SK-N-SH (cell line): ENCODE results near the gene KPNA2. TPM values are rescaled to one million over a fixed set of nuclear protein-coding genes. Genes with fewer than 3 reads are reported as not detected.
"Not testable (repeated sequence)": the region's sequence is repeated elsewhere in the genome, so short reads cannot be mapped to it uniquely, and the experiment has no call there.

Experiments
- CTCF ChIA-PET: fragments of 300-600, 350-600 bp; formaldehyde crosslinking; extraction: SDS; loops from one replicate; lab custom pipeline; 2021; lab: Yijun Ruan, JAX
- POLR2A ChIA-PET: fragments of 350-600 bp; sonication (Branson Sonifier 250); formaldehyde crosslinking; extraction: SDS; loops from one replicate; lab custom pipeline; 2020; ENCODE audit warnings: antibody characterized with exemption, inconsistent platforms; lab: Yijun Ruan, JAX
- DNase-seq: peaks from one replicate; pipeline ENCODE4 v3.0.0; 2012
- H2AFZ ChIP-seq: fragments of 200-600 bp; sonication (generic); 2 replicates; pipeline ENCODE4 v1.8.1; 2016; ENCODE audit warnings: antibody characterized with exemption, mild to moderate bottlenecking, low read depth
- H3F3A ChIP-seq: fragments of 200-600 bp; sonication (generic); replicated peaks from 2 replicates; pipeline ENCODE3; 2016; ENCODE audit warnings: antibody characterized with exemption, mild to moderate bottlenecking; ENCODE audit not compliant: insufficient read depth
- H3K27ac ChIP-seq, 2 experiments: fragments of 200-500 bp in 1 of 2; fragments of 200-600 bp in 1 of 2; sonication (Bioruptor generic) in 1 of 2; sonication (generic), shearing (Covaris generic) in 1 of 2; 2 replicates each; pipeline versions ENCODE4 v1.5.1 to v1.6.1; 2014 to 2016; ENCODE audit warnings: low read depth in 2 of 2, inconsistent platforms in 1 of 2, low read length in 1 of 2, mild to moderate bottlenecking in 1 of 2, mixed read lengths in 1 of 2
- H3K27me3 ChIP-seq: fragments of 200-600 bp; sonication (generic), shearing (Covaris generic); 2 replicates; pipeline ENCODE4 v1.6.1; 2016; ENCODE audit warnings: mixed run types; ENCODE audit not compliant: insufficient read depth
- H3K36me3 ChIP-seq, 2 experiments: fragments of 200-500 bp in 1 of 2; fragments of 200-600 bp in 1 of 2; sonication (Bioruptor generic) in 1 of 2; sonication (generic) in 1 of 2; replicated peaks in 1 of 2; 2 replicates each; pipeline versions ENCODE3 to v1.5.1; 2014 to 2016; ENCODE audit warnings: low read length in 1 of 2, mild to moderate bottlenecking in 1 of 2; ENCODE audit not compliant: insufficient read depth in 2 of 2, control insufficient read depth in 1 of 2
- H3K4me1 ChIP-seq, 2 experiments: fragments of 200-500 bp in 1 of 2; fragments of 200-600 bp in 1 of 2; sonication (Bioruptor generic) in 1 of 2; sonication (generic), shearing (Covaris generic) in 1 of 2; 2 replicates each; pipeline versions ENCODE4 v1.5.1 to v1.6.1; 2014 to 2016; ENCODE audit warnings: low read depth in 1 of 2, low read length in 1 of 2, mixed run types in 1 of 2; ENCODE audit not compliant: insufficient read depth in 2 of 2, control insufficient read depth in 1 of 2
- H3K4me2 ChIP-seq: fragments of 200-600 bp; sonication (generic), shearing (Covaris generic); 2 replicates; pipeline ENCODE4 v1.6.1; 2017; ENCODE audit warnings: mixed run types
- H3K4me3 ChIP-seq, 2 experiments: fragments of 200-500 bp in 1 of 2; fragments of 200-600 bp in 1 of 2; sonication (Bioruptor generic) in 1 of 2; sonication (generic), shearing (Covaris generic) in 1 of 2; 2 replicates each; pipeline versions ENCODE4 v1.5.1 to v1.8.1; 2014 to 2016; ENCODE audit warnings: low read depth in 2 of 2, inconsistent platforms in 1 of 2, low read length in 1 of 2, mild to moderate bottlenecking in 1 of 2, mixed read lengths in 1 of 2, moderate library complexity in 1 of 2
- H3K79me2 ChIP-seq: fragments of 200-600 bp; sonication (generic); 2 replicates; pipeline ENCODE4 v1.8.1; 2017; ENCODE audit warnings: mild to moderate bottlenecking; ENCODE audit not compliant: insufficient read depth
- H3K9ac ChIP-seq: fragments of 200-600 bp; sonication (generic); 2 replicates; pipeline ENCODE4 v1.6.1; 2017; ENCODE audit warnings: mixed run types
- H3K9me2 ChIP-seq: fragments of 200-600 bp; sonication (generic); 2 replicates; pipeline ENCODE4 v1.6.1; 2017; ENCODE audit warnings: mixed run types
- H3K9me3 ChIP-seq: fragments of 200-600 bp; sonication (generic); 2 replicates; pipeline ENCODE4 v1.6.1; 2017; ENCODE audit warnings: mixed run types, mild to moderate bottlenecking, moderate library complexity
- H4K20me1 ChIP-seq: fragments of 200-600 bp; sonication (generic); 2 replicates; pipeline ENCODE4 v1.6.1; 2017; ENCODE audit warnings: mild to moderate bottlenecking, mixed run types; ENCODE audit not compliant: insufficient read depth
- EZH2phosphoT487 ChIP-seq: fragments of 200-600 bp; sonication (generic); IDR thresholded peaks from 2 replicates; pipeline ENCODE4 v1.6.1; 2017; ENCODE audit warnings: low read depth, mixed run types, mild to moderate bottlenecking, antibody characterized with exemption, moderate library complexity, borderline replicate concordance
- FOSL2 ChIP-seq: IDR thresholded peaks from 2 replicates; pipeline ENCODE4 v1.4.0; 2012; ENCODE audit warnings: low read depth, mild to moderate bottlenecking, moderate library complexity, borderline replicate concordance
- FOXJ3 ChIP-seq: sonication (generic); formaldehyde crosslinking; IDR thresholded peaks from 2 replicates; pipeline ENCODE4 v1.5.1; 2020; ENCODE audit warnings: mild to moderate bottlenecking, missing genetic modification reagents
- FOXM1 ChIP-seq: IDR thresholded peaks from 2 replicates; pipeline ENCODE4 v1.4.0; 2012; ENCODE audit warnings: low read depth, mild to moderate bottlenecking
- GABPA ChIP-seq: IDR thresholded peaks from 2 replicates; pipeline ENCODE4 v1.4.0; 2012; ENCODE audit warnings: low read depth, mild to moderate bottlenecking
- JUND ChIP-seq: IDR thresholded peaks from 2 replicates; pipeline ENCODE4 v1.4.0; 2012
- MEF2A ChIP-seq: IDR thresholded peaks from 2 replicates; pipeline ENCODE4 v1.4.0; 2012; ENCODE audit warnings: low read depth, borderline replicate concordance
- MXI1 ChIP-seq: IDR thresholded peaks from 2 replicates; pipeline ENCODE4 v1.6.1; 2012; ENCODE audit warnings: mild to moderate bottlenecking, low read depth, low read length, improper control_type of control experiment
- NFIC ChIP-seq: IDR thresholded peaks from 2 replicates; pipeline ENCODE4 v1.4.0; 2012; ENCODE audit warnings: borderline replicate concordance
- POLR2AphosphoS5 ChIP-seq: IDR thresholded peaks from 2 replicates; pipeline ENCODE4 v1.6.1; 2012; ENCODE audit warnings: low read depth, low read length
- RXRA ChIP-seq: IDR thresholded peaks from 2 replicates; pipeline ENCODE4 v1.4.0; 2012; ENCODE audit warnings: low read depth, mild to moderate bottlenecking, borderline replicate concordance
- SIN3A ChIP-seq: IDR thresholded peaks from 2 replicates; pipeline ENCODE4 v1.6.1; 2012; ENCODE audit warnings: low read depth, mild to moderate bottlenecking, low read length, moderate library complexity, borderline replicate concordance
- SMC3 ChIP-seq: IDR thresholded peaks from 2 replicates; pipeline ENCODE4 v1.6.1; 2012; ENCODE audit warnings: low read depth, low read length, improper control_type of control experiment
- TCF12 ChIP-seq: IDR thresholded peaks from 2 replicates; pipeline ENCODE4 v1.4.0; 2012
- TEAD4 ChIP-seq: IDR thresholded peaks from 2 replicates; pipeline ENCODE4 v1.4.0; 2012; ENCODE audit warnings: mild to moderate bottlenecking, borderline replicate concordance; ENCODE audit not compliant: insufficient read depth
- USF2 ChIP-seq: fragments of 150-350 bp; IDR thresholded peaks from 2 replicates; pipeline ENCODE4 v1.6.1; 2017; ENCODE audit warnings: antibody characterized with exemption, low read length, low read depth, borderline replicate concordance
- YY1 ChIP-seq: IDR thresholded peaks from 2 replicates; pipeline ENCODE4 v1.4.0; 2012; ENCODE audit warnings: low read depth, mild to moderate bottlenecking
- ZBTB33 ChIP-seq: IDR thresholded peaks from 2 replicates; pipeline ENCODE4 v1.4.0; 2012; ENCODE audit warnings: low read depth, borderline replicate concordance
- WGBS: methylation state at CpG from one replicate; pipeline ENCODE4 v1.1.6; 2017; ENCODE audit warnings: low lambda C conversion rate; 5-methylcytosine and 5-hydroxymethylcytosine counted together
- polyA plus RNA-seq, 3 experiments: library from polyadenylated mRNA; depleted of rRNA; stranded (reverse); fragments of >200 nt; gene quantifications; 2 replicates each; pipeline ENCODE4 v1.2.3, GENCODE V29; 2012
- TF ChIP-seq, protein P1 (sequence below): IDR thresholded peaks from 2 replicates; pipeline ENCODE4 v1.4.0; 2012; ENCODE audit warnings: low read depth

KPNA2 gene
- polyA plus RNA-seq, 1 of the 3 experiments (the other 2 are of a cell fraction), result 122 TPM

- ChIA-PET POLR2A (interaction anchor here (1.3 kb wide), 1 partner anchor 183 kb away, joined by 3 read pairs; no protein-coding TSS in a partner anchor), CTCF (interaction anchor here (1.2 to 1.5 kb wide), 3 partner anchors 27 to 151 kb away, joined by 3 read pairs; no protein-coding TSS in a partner anchor)
- 97% methylated on average over 8 of the region's 8 CpGs for WGBS
- no peak overlapping the region for H3K9ac ChIP-seq
- no peaks in the 10 kb centered on the region for H3K9me3 ChIP-seq
- no peaks in the 10 kb centered on the region for H3K79me2 ChIP-seq
- H3K4me3 ChIP-seq, result no peak overlapping the region
- no peak overlapping the region for H3K27ac ChIP-seq
- DNase-seq, result no peak
- H3F3A ChIP-seq, result peaks cover 10% of the 10 kb centered on the region
- H3K4me1 ChIP-seq, result no peaks in the 10 kb centered on the region; a peak in 1 of 4 replicates
- H4K20me1 ChIP-seq, result no peaks in the 10 kb centered on the region
- H3K36me3 ChIP-seq, result no peaks in the 10 kb centered on the region
- no peak overlapping the region for H3K4me2 ChIP-seq
- no peak overlapping the region for H2AFZ ChIP-seq
- TF ChIP-seq RXRA (no peak), FOXJ3 (CRISPR knock-in tag) (no peak), FOXM1 (no peak), NFIC (no peak), MEF2A (no peak), SMC3 (no peak), POLR2AphosphoS5 (no peak), SIN3A (no peak), MXI1 (no peak), EZH2phosphoT487 (no peak)
- TF ChIP-seq, protein P1, sequence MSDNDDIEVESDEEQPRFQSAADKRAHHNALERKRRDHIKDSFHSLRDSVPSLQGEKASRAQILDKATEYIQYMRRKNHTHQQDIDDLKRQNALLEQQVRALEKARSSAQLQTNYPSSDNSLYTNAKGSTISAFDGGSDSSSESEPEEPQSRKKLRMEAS, result no peak
- H3K9me2 ChIP-seq, result no peaks in the 10 kb centered on the region
- no peaks in the 10 kb centered on the region for H3K27me3 ChIP-seq
Measured at GRCh38 chr17:68021963-68022362, 13.6 kb upstream of the KPNA2 start.

DNA sequence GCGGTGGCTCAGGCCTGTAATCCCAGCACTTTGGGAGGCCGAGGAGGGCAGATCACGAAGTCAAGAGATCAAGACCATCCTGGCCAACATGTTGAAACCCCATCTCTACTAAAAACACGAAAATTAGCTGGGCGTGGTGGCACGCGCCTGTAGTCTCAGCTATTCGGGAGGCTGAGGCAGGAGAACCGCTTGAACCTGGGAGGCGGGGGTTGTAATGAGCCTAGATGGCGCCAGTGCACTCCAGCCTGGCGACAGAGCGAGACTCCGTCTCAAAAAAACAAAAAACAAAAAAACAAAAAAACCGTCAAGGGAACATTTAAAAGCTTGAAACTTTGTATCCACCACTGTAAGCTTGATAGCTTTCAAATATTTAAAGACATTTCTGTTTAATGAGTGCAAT is 13.0 kb upstream of the KPNA2 start:
- H3K27me3 ChIP-seq, H3F3A ChIP-seq, H3K27ac ChIP-seq, H4K20me1 ChIP-seq, DNase-seq, H3K36me3 ChIP-seq, H3K4me2 ChIP-seq, H3K79me2 ChIP-seq, H3K9me3 ChIP-seq, H3K4me1 ChIP-seq, H3K9me2 ChIP-seq, H3K9ac ChIP-seq, H2AFZ ChIP-seq, H3K4me3 ChIP-seq: not testable (repeated sequence)
- WGBS, result 94% methylated on average over 15 of the region's 15 CpGs
- ChIA-PET CTCF (interaction anchor here (1.2 to 1.5 kb wide), 3 partner anchors 27 to 150 kb away, joined by 3 read pairs; no protein-coding TSS in a partner anchor), POLR2A (interaction anchor here (1.3 kb wide), 1 partner anchor 183 kb away, joined by 3 read pairs; no protein-coding TSS in a partner anchor)

DNA sequence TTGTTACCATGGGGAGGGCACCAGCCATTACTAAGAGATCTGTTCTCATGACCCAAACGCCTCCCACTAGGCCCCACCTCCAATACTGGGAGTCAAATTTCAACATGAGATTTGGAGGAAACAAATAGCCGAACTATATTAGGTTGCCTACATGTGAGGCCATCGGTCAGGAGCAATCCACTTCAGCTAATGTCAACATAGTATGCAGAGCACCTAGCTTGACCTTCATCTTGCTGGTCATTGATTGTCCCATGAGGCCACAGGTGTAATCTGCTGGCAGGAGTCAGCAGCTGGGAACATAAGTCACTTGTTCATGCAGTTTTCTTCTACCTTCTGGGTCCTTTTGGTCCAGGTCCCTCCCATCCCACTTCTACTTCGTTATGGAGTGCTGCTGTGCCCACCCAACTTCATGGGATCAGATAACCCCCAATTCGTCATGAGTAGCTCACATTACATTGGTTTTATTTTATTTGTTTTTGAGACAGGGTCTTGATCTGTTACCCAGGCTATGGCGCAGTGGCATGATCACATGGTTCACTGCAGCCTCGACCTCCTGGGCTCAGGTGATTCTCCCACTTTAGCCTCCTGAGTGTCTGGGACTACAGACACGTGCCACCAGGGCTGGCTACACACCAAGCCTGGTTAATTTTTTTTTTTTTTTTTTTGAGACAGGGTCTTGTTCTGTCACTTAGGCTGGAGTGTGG is 5.9 kb upstream of the KPNA2 start:
- Histone ChIP-seq H4K20me1 (no peaks in the 10 kb centered on the region), H3K4me1 (peaks cover under 1 to 5% of the 10 kb centered on the region in 2 experiments; a peak in 3 of 4 replicates), H3K4me2 (no peak overlapping the region), H3K36me3 (no peaks in the 10 kb centered on the region), H3K9ac (no peak overlapping the region), H3K79me2 (no peaks in the 10 kb centered on the region), H3K4me3 (no peak overlapping the region), H3K9me3 (no peaks in the 10 kb centered on the region), H3K27me3 (no peaks in the 10 kb centered on the region), H2AFZ (no peak overlapping the region)
- DNase-seq, result no peak
- POLR2A ChIA-PET, result no interaction called here
- CTCF ChIA-PET, result interaction anchor here (0.7 to 1.3 kb wide), 3 partner anchors 18 to 229 kb away, joined by 3 to 4 read pairs (median 3); no protein-coding TSS in a partner anchor
- no peak for TF ChIP-seq YY1
- TF ChIP-seq RXRA, result no peak
- TF ChIP-seq USF2, result no peak
- TF ChIP-seq GABPA, result no peak
- TF ChIP-seq ZBTB33, result no peak
- TF ChIP-seq TCF12, result no peak
- TF ChIP-seq POLR2AphosphoS5, result no peak
- no peak for TF ChIP-seq TEAD4
- TF ChIP-seq NFIC, result no peak
- TF ChIP-seq EZH2phosphoT487, result no peak
- TF ChIP-seq FOSL2, result no peak
- TF ChIP-seq FOXJ3 (CRISPR knock-in tag), result no peak
- no peak for TF ChIP-seq JUND
- TF ChIP-seq, all 33 proteins: peak for 0
- no peaks in the 10 kb centered on the region for H3F3A ChIP-seq
- 66% methylated on average over 8 of the region's 8 CpGs for WGBS
- H3K9me2 ChIP-seq, result no peaks in the 10 kb centered on the region
- H3K27ac ChIP-seq, result no peak overlapping the region
